Right lobe of liver (tissue), 6 donors: ENCODE data around the gene CEP85. TPM values are rescaled to one million over a fixed set of nuclear protein-coding genes. Genes with fewer than 3 reads are reported as not detected.

Experiments
- ATAC-seq, 4 donors: fragments of 200-7000 bp; cut with Tn5 transposase; one replicate each; pipeline ENCODE4 v1.9.1; 2020; ENCODE audit warnings: mild to moderate bottlenecking in 4 of 4, moderate library complexity in 4 of 4
- DNase-seq, 3 donors: peaks; one replicate each; pipeline ENCODE4 v3.0.0-alpha.2; 2020
- H3K27ac ChIP-seq, 3 donors: fragments of 200-600 bp; one replicate each; pipeline ENCODE4 v1.8.0; 2022
- H3K27me3 ChIP-seq, 2 donors: fragments of 200-600 bp; one replicate each; pipeline ENCODE4 v1.8.0; 2022
- H3K36me3 ChIP-seq, 4 donors: fragments of 200-600 bp; sonication (generic) in 1 of 4; one replicate each; pipeline versions ENCODE4 v1.5.1 to v1.8.0; 2017 to 2022; ENCODE audit warnings: control low read depth in 1 of 4
- H3K4me1 ChIP-seq, 4 donors: fragments of 200-600 bp; sonication (generic) in 1 of 4; one replicate each; pipeline versions ENCODE4 v1.5.1 to v1.8.0; 2017 to 2022; ENCODE audit warnings: control low read depth in 1 of 4
- H3K4me3 ChIP-seq, 3 donors: fragments of 200-600 bp; one replicate each; pipeline ENCODE4 v1.8.0; 2022
- H3K9me3 ChIP-seq, 4 donors: fragments of 200-600 bp; sonication (generic) in 1 of 4; one replicate each; pipeline versions ENCODE4 v1.5.1 to v1.8.0; 2017 to 2022; ENCODE audit warnings: control low read depth in 1 of 4
- POLR2A ChIP-seq: fragments of 450-650 bp; IDR thresholded peaks from one replicate; pipeline ENCODE4 v1.6.1; 2017; ENCODE audit warnings: antibody characterized with exemption, mild to moderate bottlenecking
- WGBS: methylation state at CpG from one replicate; pipeline ENCODE4 v1.1.6; 2018; ENCODE audit warnings: low coverage, low lambda C conversion rate; ENCODE audit not compliant: insufficient coverage; ENCODE audit errors: missing lambda C conversion rate; 5-methylcytosine and 5-hydroxymethylcytosine counted together
- intact Hi-C, 2 donors: fragments of 100-400 bp; cut with DNase I; formaldehyde crosslinking; loops; one replicate each; pipeline versions ENCODE4 v1.11.2 to v1.14.1; 2022
- total RNA-seq, 6 experiments: library from RNA; depleted of rRNA in 2 of 6; stranded (reverse); fragments of >200 nt in 2 of 6; fragmentation: NEBNext Ultra II Directional in 3 of 6; extraction: Animal tissue kit (Norgen Biotek cat#: 25700) in 3 of 6; gene quantifications; one replicate each; pipeline versions ENCODE4 v1.1.0 to v1.2.4, GENCODE V29; 2016 to 2023
- TF ChIP-seq, protein P1 (sequence below), 4 donors: fragments of 200-600 bp in 3 of 4; fragments of 450-650 bp in 1 of 4; IDR thresholded peaks; one replicate each; pipeline versions ENCODE4 v1.5.1 to v1.8.0; 2016 to 2022; ENCODE audit warnings: antibody characterized with exemption in 4 of 4, mild to moderate bottlenecking in 2 of 4
- donor health status: DM: no; HTN: yes; CAD: no.
- donor health status: DM: no; HTN: no; CAD: no.
- donor health status: DM: no; HTN: no; CAD: no.
- donor health status: DM: no; HTN: yes; CAD: no.
- donor health status: DM: no; HTN: yes; CAD: no.

CEP85 gene
- total RNA-seq, 6 experiments from 2014 or later: 5.2 to 7.8 (median 5.8) TPM

- Histone ChIP-seq H3K27ac (peak within 1 kb of the TSS; percentile 8 to 22 (median 10)), H3K4me3 (peak within 1 kb of the TSS in 1 of 3 donors; percentile 35), H3K4me1 (no peaks in the 10 kb centered on the region), H3K9me3 (no peaks in the 10 kb centered on the region), H3K36me3 (no peaks in the 10 kb centered on the region), H3K27me3 (no peaks in the 10 kb centered on the region)
- DNase-seq (no peak), ATAC-seq (no peak)
- WGBS: 52% methylated on average over 9 of the region's 12 CpGs
- no peak for TF ChIP-seq POLR2A
- TF ChIP-seq, protein P1, sequence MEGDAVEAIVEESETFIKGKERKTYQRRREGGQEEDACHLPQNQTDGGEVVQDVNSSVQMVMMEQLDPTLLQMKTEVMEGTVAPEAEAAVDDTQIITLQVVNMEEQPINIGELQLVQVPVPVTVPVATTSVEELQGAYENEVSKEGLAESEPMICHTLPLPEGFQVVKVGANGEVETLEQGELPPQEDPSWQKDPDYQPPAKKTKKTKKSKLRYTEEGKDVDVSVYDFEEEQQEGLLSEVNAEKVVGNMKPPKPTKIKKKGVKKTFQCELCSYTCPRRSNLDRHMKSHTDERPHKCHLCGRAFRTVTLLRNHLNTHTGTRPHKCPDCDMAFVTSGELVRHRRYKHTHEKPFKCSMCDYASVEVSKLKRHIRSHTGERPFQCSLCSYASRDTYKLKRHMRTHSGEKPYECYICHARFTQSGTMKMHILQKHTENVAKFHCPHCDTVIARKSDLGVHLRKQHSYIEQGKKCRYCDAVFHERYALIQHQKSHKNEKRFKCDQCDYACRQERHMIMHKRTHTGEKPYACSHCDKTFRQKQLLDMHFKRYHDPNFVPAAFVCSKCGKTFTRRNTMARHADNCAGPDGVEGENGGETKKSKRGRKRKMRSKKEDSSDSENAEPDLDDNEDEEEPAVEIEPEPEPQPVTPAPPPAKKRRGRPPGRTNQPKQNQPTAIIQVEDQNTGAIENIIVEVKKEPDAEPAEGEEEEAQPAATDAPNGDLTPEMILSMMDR (IDR thresholded peaks at IDR 0.05): no peak
- intact Hi-C loops: no loop called here
Observed at GRCh38 chr1:26317612-26318337, 83.8 kb downstream of the CEP85 start, which contains the start of gene CD52. Gene CD52 (plus strand): TSS chr1:26317958. CDS start chr1:26318018, 60 bp downstream.

DNA sequence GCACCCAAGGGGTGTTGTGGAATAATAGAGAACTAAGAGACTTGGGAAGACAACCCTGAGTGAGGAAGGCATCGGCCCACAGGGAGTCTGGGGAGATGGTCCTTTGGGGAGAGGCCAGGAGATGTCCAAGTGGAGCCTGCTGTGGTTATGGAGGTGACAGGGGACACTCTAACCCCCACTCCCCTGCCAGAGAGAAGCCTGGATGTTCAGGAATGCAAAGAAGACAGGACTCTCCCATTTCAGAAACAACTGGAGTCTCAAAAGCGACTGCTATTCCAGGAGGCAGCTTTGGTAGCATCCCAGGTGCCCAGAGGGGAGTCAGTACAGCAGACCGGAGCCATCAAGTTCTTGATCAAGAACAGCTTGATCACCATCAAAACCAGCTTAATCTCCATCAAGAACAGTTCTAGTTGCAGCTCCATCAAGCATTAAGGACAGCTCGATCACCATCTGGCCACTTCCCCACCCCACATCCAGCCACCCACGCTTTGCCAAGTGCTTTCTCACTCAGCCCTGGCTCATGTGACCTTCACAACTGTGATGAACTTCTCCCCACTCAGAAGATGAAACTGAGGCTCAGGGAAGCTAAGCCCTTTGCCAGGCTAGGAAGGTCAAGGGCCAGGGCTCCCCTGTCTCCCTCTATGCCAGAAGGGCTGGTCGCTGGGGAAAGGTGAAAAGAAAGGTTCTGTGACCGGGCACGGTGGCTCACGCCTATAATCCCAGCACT, 84.5 kb downstream of the CEP85 start:
- no peaks in the 10 kb centered on the region for H3K27me3 ChIP-seq
- DNase-seq (no peak), ATAC-seq (peak in 3 of 4 donors; percentile 10 to 47 (median 23))
- TF ChIP-seq, protein P1 (IDR thresholded peaks at IDR 0.05): no peak
- no peak for TF ChIP-seq POLR2A
- WGBS: 55% methylated on average over 7 of the region's 9 CpGs
- H3K9me3 ChIP-seq: no peaks in the 10 kb centered on the region
- H3K4me1 ChIP-seq: no peaks in the 10 kb centered on the region
- intact Hi-C loops: no loop called here
- peak overlapping the region; percentile 8 to 22 (median 10) for H3K27ac ChIP-seq
- peak overlapping the region in 1 of 3 donors; percentile 35 for H3K4me3 ChIP-seq
- no peaks in the 10 kb centered on the region for H3K36me3 ChIP-seq

DNA sequence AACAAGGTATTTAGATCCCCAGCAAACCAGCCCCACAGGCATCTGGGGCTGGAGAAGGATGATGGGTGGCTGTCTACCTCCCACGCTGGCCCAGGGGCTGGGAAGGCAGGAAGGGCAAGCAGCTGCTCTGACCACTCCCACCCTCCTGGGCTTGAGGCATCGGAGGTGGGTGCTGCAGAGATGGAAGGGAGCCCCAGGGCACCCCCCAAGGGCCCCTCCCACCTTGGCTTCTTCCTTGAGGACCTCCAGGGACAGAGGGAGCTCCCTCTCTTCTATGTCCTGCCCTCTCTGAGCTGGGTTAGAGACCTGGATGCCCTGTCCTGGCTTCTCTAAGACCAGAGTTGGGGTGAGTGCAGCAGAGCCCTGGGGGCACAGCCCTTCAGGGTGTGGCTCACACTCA, 86.9 kb downstream of the CEP85 start:
- Histone ChIP-seq H3K36me3 (no peaks in the 10 kb centered on the region), H3K27me3 (no peaks in the 10 kb centered on the region), H3K27ac (no peak overlapping the region), H3K4me1 (no peaks in the 10 kb centered on the region), H3K9me3 (no peaks in the 10 kb centered on the region), H3K4me3 (no peak overlapping the region)
- no peak for DNase-seq
- no peak for ATAC-seq
- intact Hi-C loops: loop anchor here (5.0 kb wide), 1 partner anchor 39 kb away; the partner anchor contains the start of gene SH3BGRL3 (in 2 of the 2)
- no CpG with 5 or more reads among the region's 2 CpGs for WGBS
- TF ChIP-seq, protein P1 (IDR thresholded peaks at IDR 0.05): no peak
- no peak for TF ChIP-seq POLR2A

DNA sequence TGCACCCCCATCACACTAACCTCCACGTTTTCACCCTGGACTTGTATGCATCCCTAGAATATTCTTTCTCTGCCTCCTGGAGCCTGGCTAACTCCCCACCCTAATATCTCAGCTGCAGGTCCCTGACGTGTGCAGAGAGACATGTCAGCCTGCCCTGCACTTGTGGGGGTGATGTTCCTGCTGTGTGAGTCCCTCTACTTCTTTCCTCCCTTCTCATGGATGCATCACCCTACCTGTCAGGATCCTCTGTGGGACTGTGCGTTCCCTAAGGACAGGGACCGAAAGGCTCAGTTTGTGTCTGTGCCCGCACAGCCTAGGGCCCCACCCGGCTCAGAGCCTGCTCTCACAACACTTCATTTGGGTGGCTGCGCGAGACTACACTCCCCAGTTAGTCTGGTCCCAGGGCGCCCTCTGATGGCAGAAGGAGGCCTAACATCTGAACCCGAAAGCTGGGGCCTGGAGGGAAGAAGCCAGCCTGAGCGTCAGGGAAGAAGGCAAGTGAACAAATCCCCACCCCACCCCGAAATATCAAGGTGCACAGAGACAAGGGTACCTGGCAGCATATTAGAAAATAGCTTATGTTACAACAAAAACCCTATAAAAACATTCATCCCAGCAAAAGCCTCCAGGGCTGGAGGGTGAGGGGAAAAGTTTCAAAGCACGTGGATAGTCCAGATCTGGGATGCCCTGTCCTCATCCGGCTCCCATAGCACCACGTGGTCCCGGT, 87.5 kb downstream of the CEP85 start:
- H3K36me3 ChIP-seq: no peaks in the 10 kb centered on the region
- TF ChIP-seq, protein P1 (IDR thresholded peaks at IDR 0.05): peak; percentile 86 to 90 (median 89)
- TF ChIP-seq POLR2A: no peak
- H3K9me3 ChIP-seq: no peaks in the 10 kb centered on the region
- intact Hi-C loops: loop anchor here (5.0 kb wide), 1 partner anchor 39 kb away; the partner anchor contains the start of gene SH3BGRL3 (in 2 of the 2)
- H3K27me3 ChIP-seq: no peaks in the 10 kb centered on the region
- no peak overlapping the region for H3K27ac ChIP-seq
- 12% methylated on average over 13 of the region's 16 CpGs for WGBS
- no peak overlapping the region for H3K4me3 ChIP-seq
- DNase-seq (peak; percentile 88 to 89 (median 89)), ATAC-seq (peak; percentile 93 to 96 (median 94))
- H3K4me1 ChIP-seq: no peaks in the 10 kb centered on the region
